Lower lobe of right lung (tissue), 2 donors: Measurements from ENCODE around the gene CCDC3. TPM values are rescaled to one million over a fixed set of nuclear protein-coding genes. Genes with fewer than 3 reads are reported as not detected.

Source experiments
- ATAC-seq, 2 donors: fragments of 200-7000 bp; cut with Tn5 transposase; one replicate each; pipeline ENCODE4 v1.9.1; 2020 to 2022; ENCODE audit warnings: mild to moderate bottlenecking in 2 of 2, moderate library complexity in 2 of 2
- DNase-seq: peaks from one replicate; pipeline ENCODE4 v3.0.0-alpha.2; 2020
- H3K27ac ChIP-seq: fragments of 200-600 bp; one replicate; pipeline ENCODE4 v1.8.0; 2022
- H3K27me3 ChIP-seq: fragments of 200-600 bp; one replicate; pipeline ENCODE4 v1.8.0; 2022; ENCODE audit warnings: low read depth
- H3K36me3 ChIP-seq: fragments of 200-600 bp; one replicate; pipeline ENCODE4 v1.8.0; 2022; ENCODE audit warnings: mild to moderate bottlenecking
- H3K4me1 ChIP-seq: fragments of 200-600 bp; one replicate; pipeline ENCODE4 v1.8.0; 2022
- H3K4me3 ChIP-seq: fragments of 200-600 bp; one replicate; pipeline ENCODE4 v1.8.0; 2022; ENCODE audit warnings: mild to moderate bottlenecking
- H3K9me3 ChIP-seq: fragments of 200-600 bp; one replicate; pipeline ENCODE4 v1.8.0; 2022
- intact Hi-C: fragments of 100-400 bp; cut with DNase I; formaldehyde crosslinking; loops from one replicate; pipeline ENCODE4 v1.11.0; 2022
- total RNA-seq: library from RNA; stranded (reverse); fragmentation: NEBNext Ultra II Directional; extraction: Animal tissue kit (Norgen Biotek cat#: 25700); gene quantifications from one replicate; pipeline ENCODE4 v1.2.1, GENCODE V29; 2021
- TF ChIP-seq, protein P1 (sequence below): fragments of 200-600 bp; IDR thresholded peaks from one replicate; pipeline ENCODE4 v1.8.0; 2022; ENCODE audit warnings: antibody characterized with exemption, mild to moderate bottlenecking
- donor health status: DM: no; HTN: yes; CAD: no; lungs with severe emphysema.

CCDC3 gene
- total RNA-seq, 1 donor from 2014 or later, result 10.5 TPM

DNA sequence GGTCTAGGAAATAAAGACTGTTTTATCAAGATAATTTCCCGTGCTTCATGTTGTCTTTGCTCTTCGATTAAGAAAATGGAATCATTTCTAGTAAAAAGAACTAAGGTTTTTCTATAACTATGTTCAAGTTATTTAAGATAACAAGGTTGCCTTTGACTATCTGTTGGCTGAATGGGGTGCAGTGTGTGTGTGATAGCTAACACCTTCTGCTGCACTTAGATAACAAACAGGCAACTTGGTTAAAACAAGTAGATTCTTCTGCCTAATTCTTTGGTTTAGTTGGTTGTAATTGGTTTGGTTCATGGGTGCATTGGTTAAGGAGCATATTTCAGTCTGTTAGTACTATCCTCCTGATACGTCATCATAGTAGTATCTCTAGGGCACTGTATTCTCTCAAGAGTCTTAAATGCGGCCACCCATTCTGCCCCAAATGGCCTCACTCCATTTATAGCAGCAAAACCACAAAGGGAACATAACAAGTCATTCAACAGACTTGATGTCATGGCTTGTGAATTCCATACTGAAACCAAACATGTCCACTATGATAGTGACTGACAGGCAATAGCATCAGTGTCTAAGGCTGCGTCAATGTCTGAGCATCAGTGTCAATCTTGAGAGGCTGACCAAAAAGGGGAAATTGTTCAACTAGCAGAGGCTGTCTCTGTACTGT is 55.7 kb downstream of the CCDC3 start:
- TF ChIP-seq, protein P1, sequence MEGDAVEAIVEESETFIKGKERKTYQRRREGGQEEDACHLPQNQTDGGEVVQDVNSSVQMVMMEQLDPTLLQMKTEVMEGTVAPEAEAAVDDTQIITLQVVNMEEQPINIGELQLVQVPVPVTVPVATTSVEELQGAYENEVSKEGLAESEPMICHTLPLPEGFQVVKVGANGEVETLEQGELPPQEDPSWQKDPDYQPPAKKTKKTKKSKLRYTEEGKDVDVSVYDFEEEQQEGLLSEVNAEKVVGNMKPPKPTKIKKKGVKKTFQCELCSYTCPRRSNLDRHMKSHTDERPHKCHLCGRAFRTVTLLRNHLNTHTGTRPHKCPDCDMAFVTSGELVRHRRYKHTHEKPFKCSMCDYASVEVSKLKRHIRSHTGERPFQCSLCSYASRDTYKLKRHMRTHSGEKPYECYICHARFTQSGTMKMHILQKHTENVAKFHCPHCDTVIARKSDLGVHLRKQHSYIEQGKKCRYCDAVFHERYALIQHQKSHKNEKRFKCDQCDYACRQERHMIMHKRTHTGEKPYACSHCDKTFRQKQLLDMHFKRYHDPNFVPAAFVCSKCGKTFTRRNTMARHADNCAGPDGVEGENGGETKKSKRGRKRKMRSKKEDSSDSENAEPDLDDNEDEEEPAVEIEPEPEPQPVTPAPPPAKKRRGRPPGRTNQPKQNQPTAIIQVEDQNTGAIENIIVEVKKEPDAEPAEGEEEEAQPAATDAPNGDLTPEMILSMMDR, result no peak
- intact Hi-C loops, result no loop called here
- no peak for ATAC-seq
- Histone ChIP-seq H3K9me3 (no peaks in the 10 kb centered on the region), H3K36me3 (no peaks in the 10 kb centered on the region), H3K27ac (no peak overlapping the region), H3K27me3 (no peaks in the 10 kb centered on the region), H3K4me1 (no peaks in the 10 kb centered on the region), H3K4me3 (no peak overlapping the region)
- DNase-seq, result no peak

DNA sequence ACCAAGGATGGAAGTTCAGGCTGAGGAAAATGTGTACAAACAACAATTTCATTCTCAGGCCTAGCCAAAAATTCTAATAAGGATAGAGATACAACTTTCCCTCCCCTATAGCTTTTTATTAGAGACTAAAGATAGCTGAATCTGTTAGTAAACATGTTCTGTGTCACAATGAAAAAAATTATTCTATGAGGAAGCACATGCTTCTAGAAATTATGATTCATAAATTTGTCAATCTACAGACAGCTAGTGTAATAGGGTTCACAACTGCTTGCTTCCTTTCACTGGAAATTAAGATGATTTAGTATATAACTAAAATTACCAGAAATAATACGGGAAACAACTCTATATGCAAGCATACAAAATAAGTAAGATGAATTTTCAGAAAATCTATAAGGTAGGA is 56.6 kb downstream of the CCDC3 start:
- Histone ChIP-seq H3K4me3 (no peak overlapping the region), H3K4me1 (no peaks in the 10 kb centered on the region), H3K9me3 (no peaks in the 10 kb centered on the region), H3K27me3 (no peaks in the 10 kb centered on the region), H3K27ac (no peak overlapping the region), H3K36me3 (no peaks in the 10 kb centered on the region)
- DNase-seq, result no peak
- TF ChIP-seq, protein P1, result no peak
- no peak for ATAC-seq
- intact Hi-C loops, result no loop called here

DNA sequence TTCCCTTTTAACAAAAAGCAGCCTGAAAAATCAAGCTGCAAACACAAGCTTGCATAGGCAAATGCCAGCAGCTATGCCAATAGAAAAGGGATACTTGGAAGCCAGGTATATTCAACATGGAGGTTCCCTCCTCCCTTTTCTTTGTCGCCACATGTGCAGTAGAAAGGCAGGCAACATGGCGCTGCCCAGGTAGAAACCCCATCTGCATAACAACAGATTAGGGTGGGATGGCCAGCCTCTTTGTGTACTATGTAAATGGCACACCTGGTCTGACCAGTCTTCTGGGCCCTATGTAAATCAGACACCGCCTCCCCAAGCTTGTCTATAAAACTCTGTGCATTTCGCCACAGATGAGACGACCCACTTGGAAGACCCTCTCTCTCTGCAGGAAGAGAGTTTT is 58.1 kb downstream of the CCDC3 start:
- H3K4me3 ChIP-seq, result no peak overlapping the region
- H3K4me1 ChIP-seq, result no peaks in the 10 kb centered on the region
- ATAC-seq (no peak), DNase-seq (no peak)
- no peaks in the 10 kb centered on the region for H3K36me3 ChIP-seq
- no peaks in the 10 kb centered on the region for H3K27me3 ChIP-seq
- TF ChIP-seq, protein P1, result no peak
- H3K27ac ChIP-seq, result no peak overlapping the region
- no peaks in the 10 kb centered on the region for H3K9me3 ChIP-seq
- intact Hi-C loops, result no loop called here

DNA sequence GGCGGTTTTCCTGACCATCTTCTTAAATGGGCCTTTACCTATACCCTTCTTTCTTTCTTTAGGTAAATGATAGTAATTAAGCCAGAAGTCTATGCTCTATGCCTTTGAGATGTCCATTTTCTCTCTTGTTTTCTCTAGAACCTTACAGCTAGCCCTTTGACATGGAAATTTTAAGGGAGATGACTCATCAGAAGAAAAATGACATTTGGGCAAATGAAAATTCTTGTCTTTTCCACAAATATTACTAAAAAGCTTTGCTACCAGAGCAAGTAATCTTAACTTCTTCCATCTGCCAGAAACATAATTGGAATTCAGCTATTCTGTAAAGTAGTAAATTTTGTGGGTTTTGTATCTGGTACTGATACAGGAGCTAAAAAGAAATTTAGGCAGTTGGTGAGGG is 59.5 kb downstream of the CCDC3 start:
- DNase-seq (no peak), ATAC-seq (no peak)
- no peak overlapping the region for H3K27ac ChIP-seq
- TF ChIP-seq, protein P1, result no peak
- H3K27me3 ChIP-seq, result no peaks in the 10 kb centered on the region
- intact Hi-C loops, result no loop called here
- H3K9me3 ChIP-seq, result no peaks in the 10 kb centered on the region
- H3K4me1 ChIP-seq, result no peaks in the 10 kb centered on the region
- H3K4me3 ChIP-seq, result no peak overlapping the region
- no peaks in the 10 kb centered on the region for H3K36me3 ChIP-seq

DNA sequence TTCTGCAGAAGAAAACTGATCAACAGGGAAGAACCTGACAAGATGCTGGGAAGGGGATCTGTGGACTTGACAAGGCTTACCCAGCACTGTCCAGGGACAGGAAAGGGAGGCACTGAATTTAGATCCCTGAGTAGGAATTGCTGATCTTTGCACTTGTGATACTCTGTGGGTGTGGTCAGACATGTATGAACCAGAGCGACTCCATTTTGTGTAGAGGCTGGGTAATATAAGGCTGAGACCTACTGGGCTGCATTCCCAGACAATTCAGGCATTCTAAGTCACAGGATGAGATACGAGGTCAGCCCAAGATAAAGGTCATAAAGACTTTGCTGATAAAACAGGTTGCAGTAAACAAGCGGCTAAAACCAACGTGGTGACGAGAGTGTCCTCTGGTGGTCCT is 60.7 kb downstream of the CCDC3 start:
- no peaks in the 10 kb centered on the region for H3K9me3 ChIP-seq
- no peak for DNase-seq
- H3K27ac ChIP-seq, result no peak overlapping the region
- ATAC-seq, result no peak
- H3K27me3 ChIP-seq, result no peaks in the 10 kb centered on the region
- no peaks in the 10 kb centered on the region for H3K4me1 ChIP-seq
- TF ChIP-seq, protein P1, result no peak
- no peaks in the 10 kb centered on the region for H3K36me3 ChIP-seq
- no peak overlapping the region for H3K4me3 ChIP-seq
- intact Hi-C loops, result no loop called here
